DOHH2 (cell line): ENCODE results near the gene BARX2.

Experiments
- H3F3A ChIP-seq: fragments of 200-600 bp; sonication (generic), shearing (Covaris generic); 2 replicates; pipeline ENCODE4 v1.6.0; 2016; ENCODE audit warnings: antibody characterized with exemption, mild to moderate bottlenecking; ENCODE audit not compliant: control insufficient read depth, insufficient read depth
- H3K27ac ChIP-seq: fragments of 200-600 bp; sonication (generic); 2 replicates; pipeline ENCODE4 v1.5.1; 2014; ENCODE audit warnings: low read depth, mild to moderate bottlenecking, low read length, moderate library complexity
- H3K27me3 ChIP-seq: fragments of 200-600 bp; sonication (generic); 2 replicates; pipeline ENCODE4 v1.6.1; 2014; ENCODE audit warnings: mild to moderate bottlenecking, low read length, mixed read lengths; ENCODE audit not compliant: control insufficient read depth
- H3K36me3 ChIP-seq: fragments of 200-600 bp; sonication (generic); 2 replicates; pipeline ENCODE4 v1.6.1; 2014; ENCODE audit warnings: mild to moderate bottlenecking, low read length, moderate library complexity, mixed read lengths; ENCODE audit not compliant: control insufficient read depth
- H3K4me1 ChIP-seq: fragments of 200-600 bp; sonication (generic); 2 replicates; pipeline ENCODE4 v1.6.1; 2014; ENCODE audit warnings: mild to moderate bottlenecking, low read length, mixed read lengths; ENCODE audit not compliant: control insufficient read depth
- H3K4me2 ChIP-seq: fragments of 200-600 bp; sonication (generic); 2 replicates; pipeline ENCODE4 v1.6.0; 2014; ENCODE audit warnings: mild to moderate bottlenecking, low read length, moderate library complexity
- H3K4me3 ChIP-seq: fragments of 200-600 bp; sonication (generic); 2 replicates; pipeline ENCODE4 v1.5.1; 2014; ENCODE audit warnings: mild to moderate bottlenecking, low read length, mixed read lengths
- H3K79me2 ChIP-seq: fragments of 200-600 bp; sonication (generic); 2 replicates; pipeline ENCODE4 v1.6.1; 2014; ENCODE audit warnings: mild to moderate bottlenecking, low read length, mixed read lengths; ENCODE audit not compliant: control insufficient read depth
- H3K9me2 ChIP-seq: fragments of 200-600 bp; sonication (generic); replicated peaks from 2 replicates; pipeline ENCODE4 v1.6.1; 2014; ENCODE audit warnings: mild to moderate bottlenecking, low read length, mixed read lengths; ENCODE audit not compliant: control insufficient read depth
- H3K9me3 ChIP-seq: fragments of 200-600 bp; sonication (generic); 2 replicates; pipeline ENCODE4 v1.6.1; 2014; ENCODE audit warnings: antibody characterized with exemption, low read length, mixed read lengths; ENCODE audit not compliant: control insufficient read depth, insufficient read depth
- H4K20me1 ChIP-seq: fragments of 200-600 bp; sonication (generic); 2 replicates; pipeline ENCODE4 v1.6.0; 2014; ENCODE audit warnings: low read depth, mild to moderate bottlenecking, antibody characterized with exemption, low read length, moderate library complexity; ENCODE audit not compliant: control insufficient read depth, insufficient read depth
- CTCF ChIP-seq: fragments of 200-600 bp; sonication (generic); IDR thresholded peaks from one replicate; pipeline ENCODE4 v1.5.1; 2014; ENCODE audit warnings: antibody characterized with exemption, mild to moderate bottlenecking, low read depth, low read length; ENCODE audit not compliant: poor library complexity, severe bottlenecking
- EZH2phosphoT487 ChIP-seq: fragments of 200-600 bp; sonication (generic); IDR thresholded peaks from 2 replicates; pipeline ENCODE4 v1.6.1; 2017; ENCODE audit warnings: borderline replicate concordance, mild to moderate bottlenecking, antibody characterized with exemption, low read length, moderate library complexity, mixed read lengths

BARX2 gene

GRCh38 chr11:129374993-129375750, 476 bp upstream of the BARX2 start:
- H3K36me3 ChIP-seq: no peaks in the 10 kb centered on the region
- H3K4me2 ChIP-seq: no peak overlapping the region
- no peak for TF ChIP-seq CTCF
- TF ChIP-seq EZH2phosphoT487: no peak
- no peaks in the 10 kb centered on the region for H3K79me2 ChIP-seq
- no peaks in the 10 kb centered on the region for H4K20me1 ChIP-seq
- peaks cover 12% of the 10 kb centered on the region for H3K27me3 ChIP-seq
- no peak overlapping the region for H3K27ac ChIP-seq
- H3K4me3 ChIP-seq: no peak overlapping the region
- H3K9me3 ChIP-seq: no peaks in the 10 kb centered on the region
- H3F3A ChIP-seq: no peaks in the 10 kb centered on the region
- no peaks in the 10 kb centered on the region for H3K9me2 ChIP-seq
- no peaks in the 10 kb centered on the region for H3K4me1 ChIP-seq

GRCh38 chr11:129376658-129377341, 1.2 kb downstream of the BARX2 start:
- TF ChIP-seq EZH2phosphoT487 (no peak), CTCF (no peak)
- peaks cover 7% of the 10 kb centered on the region for H3K27me3 ChIP-seq
- H3F3A ChIP-seq: no peaks in the 10 kb centered on the region
- H3K36me3 ChIP-seq: no peaks in the 10 kb centered on the region
- H3K4me2 ChIP-seq: no peak overlapping the region
- no peaks in the 10 kb centered on the region for H4K20me1 ChIP-seq
- H3K4me1 ChIP-seq: no peaks in the 10 kb centered on the region
- no peaks in the 10 kb centered on the region for H3K79me2 ChIP-seq
- no peaks in the 10 kb centered on the region for H3K9me3 ChIP-seq
- H3K9me2 ChIP-seq: no peaks in the 10 kb centered on the region
- no peak overlapping the region for H3K27ac ChIP-seq
- no peak overlapping the region for H3K4me3 ChIP-seq

GRCh38 chr11:129377739-129378138, 2.1 kb downstream of the BARX2 start:
- Histone ChIP-seq H3K36me3 (no peaks in the 10 kb centered on the region), H4K20me1 (no peaks in the 10 kb centered on the region), H3K79me2 (no peaks in the 10 kb centered on the region), H3K9me3 (no peaks in the 10 kb centered on the region), H3F3A (no peaks in the 10 kb centered on the region), H3K27ac (no peak overlapping the region), H3K4me1 (no peaks in the 10 kb centered on the region), H3K27me3 (peaks cover 3% of the 10 kb centered on the region; the same call in 1 of the 2 replicates), H3K9me2 (no peaks in the 10 kb centered on the region), H3K4me2 (no peak overlapping the region), H3K4me3 (no peak overlapping the region)
- TF ChIP-seq CTCF (no peak), EZH2phosphoT487 (no peak)
